ENCODE data around the gene TRPV3. TPM values are rescaled to one million over a fixed set of nuclear protein-coding genes. Genes with fewer than 3 reads are reported as not detected.
"Not testable (repeated sequence)": the region's sequence is repeated elsewhere in the genome, so short reads cannot be mapped to it uniquely, and the experiment has no call there.

TRPV3 gene
- total and polyA plus RNA-seq, 4 donors: 0.04 to 0.38 (median 0.26) TPM

- H3K36me3 ChIP-seq (ENCODE audit: control insufficient read depth in 4 of 4, insufficient read depth in 3 of 4, low read depth in 1 of 4, low read length in 3 of 4): peaks cover 16 to 58% (median 41%) of the 10 kb centered on the region in 4 donors
Observed at GRCh38 chr17:3582915-3583314, 25.3 kb upstream of the TRPV3 start.

DNA sequence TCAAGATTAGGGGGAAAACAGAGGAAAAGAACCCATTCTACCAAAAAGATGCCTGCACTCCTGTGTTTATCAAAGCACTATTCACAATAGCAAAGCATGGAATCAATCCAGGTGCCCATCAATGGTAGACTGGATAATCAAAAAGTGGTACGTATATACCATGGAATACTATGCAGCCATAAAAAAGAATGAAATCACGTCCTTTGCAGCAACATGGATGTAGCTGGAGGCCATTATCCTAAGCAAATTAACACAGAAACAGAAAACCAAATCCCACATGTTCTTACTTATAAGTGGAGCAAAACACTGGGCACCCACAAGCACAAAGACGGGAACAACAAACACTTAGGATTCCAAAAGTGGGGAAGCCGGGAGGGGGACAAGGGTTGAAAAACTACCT, 21.1 kb upstream of the TRPV3 start:
- H3K9me3 ChIP-seq (ENCODE audit: control insufficient read depth in 4 of 4, low read length in 3 of 4); H3K27ac ChIP-seq (ENCODE audit: low read depth in 1 of 2, low read length in 2 of 2); DNase-seq (ENCODE audit: low spot score); H3K9ac ChIP-seq (ENCODE audit: low read depth in 1 of 2, low read length in 2 of 2); H3K4me1 ChIP-seq (ENCODE audit: control insufficient read depth in 4 of 4, insufficient read depth in 4 of 4, low read length in 3 of 4); H3K4me3 ChIP-seq (ENCODE audit: low read depth in 1 of 3, low read length in 3 of 3); H3K27me3 ChIP-seq (ENCODE audit: control insufficient read depth in 4 of 4, insufficient read depth in 4 of 4, low read length in 3 of 4): not testable (repeated sequence)
- peaks cover 6 to 56% (median 29%) of the 10 kb centered on the region in 4 donors for H3K36me3 ChIP-seq (ENCODE audit: control insufficient read depth in 4 of 4, insufficient read depth in 3 of 4, low read depth in 1 of 4, low read length in 3 of 4)
- 96% methylated on average over 4 of the region's 4 CpGs for WGBS

More at GRCh38 chr17:3582915-3583314, 25.3 kb upstream of the TRPV3 start:
- TF ChIP-seq TAF1 (conservative IDR thresholded peaks at IDR 0.05): no peak
- TF ChIP-seq, protein P1, sequence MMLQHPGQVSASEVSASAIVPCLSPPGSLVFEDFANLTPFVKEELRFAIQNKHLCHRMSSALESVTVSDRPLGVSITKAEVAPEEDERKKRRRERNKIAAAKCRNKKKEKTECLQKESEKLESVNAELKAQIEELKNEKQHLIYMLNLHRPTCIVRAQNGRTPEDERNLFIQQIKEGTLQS (IDR thresholded peaks at IDR 0.05): no peak
- TF ChIP-seq FOXA1 (IDR thresholded peaks at IDR 0.05): no peak
- TF ChIP-seq HNF4A (conservative IDR thresholded peaks at IDR 0.05): no peak
- H3K27me3 ChIP-seq (ENCODE audit: control insufficient read depth in 4 of 4, insufficient read depth in 4 of 4, low read length in 3 of 4): no peaks in the 10 kb centered on the region
- H3K9me3 ChIP-seq (ENCODE audit: control insufficient read depth in 4 of 4, low read length in 3 of 4): no peaks in the 10 kb centered on the region
- WGBS: 97% methylated on average over 9 of the region's 9 CpGs
- no peak for DNase-seq (ENCODE audit: low spot score)
- H3K4me1 ChIP-seq (ENCODE audit: control insufficient read depth in 4 of 4, insufficient read depth in 4 of 4, low read length in 3 of 4): no peaks in the 10 kb centered on the region
- H3K4me3 ChIP-seq (ENCODE audit: low read depth in 1 of 3, low read length in 3 of 3): no peak overlapping the region
- H3K27ac ChIP-seq (ENCODE audit: low read depth in 1 of 2, low read length in 2 of 2): no peak overlapping the region
- H3K9ac ChIP-seq (ENCODE audit: low read depth in 1 of 2, low read length in 2 of 2): no peak overlapping the region

GRCh38 chr17:3576970-3577369, 19.4 kb upstream of the TRPV3 start:
- H3K27me3 ChIP-seq (ENCODE audit: control insufficient read depth in 4 of 4, insufficient read depth in 4 of 4, low read length in 3 of 4): no peaks in the 10 kb centered on the region
- TF ChIP-seq, protein P2, sequence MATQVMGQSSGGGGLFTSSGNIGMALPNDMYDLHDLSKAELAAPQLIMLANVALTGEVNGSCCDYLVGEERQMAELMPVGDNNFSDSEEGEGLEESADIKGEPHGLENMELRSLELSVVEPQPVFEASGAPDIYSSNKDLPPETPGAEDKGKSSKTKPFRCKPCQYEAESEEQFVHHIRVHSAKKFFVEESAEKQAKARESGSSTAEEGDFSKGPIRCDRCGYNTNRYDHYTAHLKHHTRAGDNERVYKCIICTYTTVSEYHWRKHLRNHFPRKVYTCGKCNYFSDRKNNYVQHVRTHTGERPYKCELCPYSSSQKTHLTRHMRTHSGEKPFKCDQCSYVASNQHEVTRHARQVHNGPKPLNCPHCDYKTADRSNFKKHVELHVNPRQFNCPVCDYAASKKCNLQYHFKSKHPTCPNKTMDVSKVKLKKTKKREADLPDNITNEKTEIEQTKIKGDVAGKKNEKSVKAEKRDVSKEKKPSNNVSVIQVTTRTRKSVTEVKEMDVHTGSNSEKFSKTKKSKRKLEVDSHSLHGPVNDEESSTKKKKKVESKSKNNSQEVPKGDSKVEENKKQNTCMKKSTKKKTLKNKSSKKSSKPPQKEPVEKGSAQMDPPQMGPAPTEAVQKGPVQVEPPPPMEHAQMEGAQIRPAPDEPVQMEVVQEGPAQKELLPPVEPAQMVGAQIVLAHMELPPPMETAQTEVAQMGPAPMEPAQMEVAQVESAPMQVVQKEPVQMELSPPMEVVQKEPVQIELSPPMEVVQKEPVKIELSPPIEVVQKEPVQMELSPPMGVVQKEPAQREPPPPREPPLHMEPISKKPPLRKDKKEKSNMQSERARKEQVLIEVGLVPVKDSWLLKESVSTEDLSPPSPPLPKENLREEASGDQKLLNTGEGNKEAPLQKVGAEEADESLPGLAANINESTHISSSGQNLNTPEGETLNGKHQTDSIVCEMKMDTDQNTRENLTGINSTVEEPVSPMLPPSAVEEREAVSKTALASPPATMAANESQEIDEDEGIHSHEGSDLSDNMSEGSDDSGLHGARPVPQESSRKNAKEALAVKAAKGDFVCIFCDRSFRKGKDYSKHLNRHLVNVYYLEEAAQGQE (IDR thresholded peaks at IDR 0.05): no peak
- no peak for TF ChIP-seq NR2F2 (IDR thresholded peaks at IDR 0.05)
- no peak for TF ChIP-seq ZBTB33 (IDR thresholded peaks at IDR 0.05)
- TF ChIP-seq TAF1 (conservative IDR thresholded peaks at IDR 0.05): no peak
- TF ChIP-seq, protein P3, sequence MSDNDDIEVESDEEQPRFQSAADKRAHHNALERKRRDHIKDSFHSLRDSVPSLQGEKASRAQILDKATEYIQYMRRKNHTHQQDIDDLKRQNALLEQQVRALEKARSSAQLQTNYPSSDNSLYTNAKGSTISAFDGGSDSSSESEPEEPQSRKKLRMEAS (IDR thresholded peaks at IDR 0.05): no peak
- no peak for TF ChIP-seq HNF4G (IDR thresholded peaks at IDR 0.05)
- H3K4me3 ChIP-seq (ENCODE audit: low read depth in 1 of 3, low read length in 3 of 3): no peak overlapping the region
- H3K9ac ChIP-seq (ENCODE audit: low read depth in 1 of 2, low read length in 2 of 2): no peak overlapping the region
- H3K27ac ChIP-seq (ENCODE audit: low read depth in 1 of 2, low read length in 2 of 2): no peak overlapping the region
- 92% methylated on average over 11 of the region's 11 CpGs for WGBS
- no peak for DNase-seq (ENCODE audit: low spot score)
- H3K4me1 ChIP-seq (ENCODE audit: control insufficient read depth in 4 of 4, insufficient read depth in 4 of 4, low read length in 3 of 4): no peaks in the 10 kb centered on the region
- H3K36me3 ChIP-seq (ENCODE audit: control insufficient read depth in 4 of 4, insufficient read depth in 3 of 4, low read depth in 1 of 4, low read length in 3 of 4): peaks cover 5 to 59% (median 23%) of the 10 kb centered on the region in 4 donors
- no peaks in the 10 kb centered on the region for H3K9me3 ChIP-seq (ENCODE audit: control insufficient read depth in 4 of 4, low read length in 3 of 4)
